Measurements from ENCODE around the gene NRXN2. TPM values are rescaled to one million over a fixed set of nuclear protein-coding genes. Genes with fewer than 3 reads are reported as not detected.

Gene NRXN2
- total RNA-seq, 1 donor from 2014 or later: 0.14 TPM

DNA sequence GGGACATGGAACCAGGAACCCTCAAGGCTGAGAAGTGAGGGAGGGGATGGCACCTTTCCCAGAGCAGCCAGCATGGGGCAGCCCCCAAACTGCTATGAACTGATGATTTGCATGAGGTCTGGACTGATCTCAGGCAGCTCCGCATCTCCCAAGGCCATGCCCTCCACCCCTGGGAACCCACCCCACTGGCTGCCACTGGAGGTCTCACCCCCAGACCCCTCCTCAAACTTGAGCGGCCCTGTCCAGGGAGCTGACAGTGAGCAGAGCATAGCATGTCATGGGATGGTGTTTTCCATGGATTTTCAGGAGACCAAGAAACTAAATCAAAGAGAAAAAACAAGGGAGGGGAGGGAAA is 46.8 kb downstream of the NRXN2 start:
- H3K27ac Mint-ChIP-seq (ENCODE audit: unreplicated experiment): no peak overlapping the region
- H3K9ac ChIP-seq (ENCODE audit: low read length): no peak overlapping the region
- H3K9me3 Mint-ChIP-seq (ENCODE audit: unreplicated experiment): peaks cover 3% of the 10 kb centered on the region
- H3K4me3 ChIP-seq (ENCODE audit: insufficient read depth, low read depth, low read length): no peak overlapping the region
- no peak overlapping the region for H3K4me2 ChIP-seq (ENCODE audit: low read length)
- H3K27me3 ChIP-seq (ENCODE audit: insufficient read depth, low read length): peaks cover 42% of the 10 kb centered on the region
- H3K9me3 ChIP-seq (ENCODE audit: insufficient read depth, low read depth, low read length): no peaks in the 10 kb centered on the region
- H3K4me3 Mint-ChIP-seq (ENCODE audit: unreplicated experiment): no peak overlapping the region
- no peaks in the 10 kb centered on the region for H3K36me3 Mint-ChIP-seq (ENCODE audit: low read depth, unreplicated experiment)
- TF ChIP-seq, protein P1, sequence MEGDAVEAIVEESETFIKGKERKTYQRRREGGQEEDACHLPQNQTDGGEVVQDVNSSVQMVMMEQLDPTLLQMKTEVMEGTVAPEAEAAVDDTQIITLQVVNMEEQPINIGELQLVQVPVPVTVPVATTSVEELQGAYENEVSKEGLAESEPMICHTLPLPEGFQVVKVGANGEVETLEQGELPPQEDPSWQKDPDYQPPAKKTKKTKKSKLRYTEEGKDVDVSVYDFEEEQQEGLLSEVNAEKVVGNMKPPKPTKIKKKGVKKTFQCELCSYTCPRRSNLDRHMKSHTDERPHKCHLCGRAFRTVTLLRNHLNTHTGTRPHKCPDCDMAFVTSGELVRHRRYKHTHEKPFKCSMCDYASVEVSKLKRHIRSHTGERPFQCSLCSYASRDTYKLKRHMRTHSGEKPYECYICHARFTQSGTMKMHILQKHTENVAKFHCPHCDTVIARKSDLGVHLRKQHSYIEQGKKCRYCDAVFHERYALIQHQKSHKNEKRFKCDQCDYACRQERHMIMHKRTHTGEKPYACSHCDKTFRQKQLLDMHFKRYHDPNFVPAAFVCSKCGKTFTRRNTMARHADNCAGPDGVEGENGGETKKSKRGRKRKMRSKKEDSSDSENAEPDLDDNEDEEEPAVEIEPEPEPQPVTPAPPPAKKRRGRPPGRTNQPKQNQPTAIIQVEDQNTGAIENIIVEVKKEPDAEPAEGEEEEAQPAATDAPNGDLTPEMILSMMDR (IDR thresholded peaks at IDR 0.05; ENCODE audit: insufficient read depth, low read depth, low read length): no peak
- TF ChIP-seq EZH2 (IDR thresholded peaks at IDR 0.05; ENCODE audit: insufficient read depth, low read length): no peak
- no peak overlapping the region for H3K27ac ChIP-seq (ENCODE audit: low read depth, low read length)
- peaks cover 59% of the 10 kb centered on the region for H3K27me3 Mint-ChIP-seq (ENCODE audit: low read depth, unreplicated experiment)
- H3K4me1 ChIP-seq (ENCODE audit: insufficient read depth, low read length): peaks cover 13% of the 10 kb centered on the region
- no peak overlapping the region for H2AFZ ChIP-seq (ENCODE audit: low read depth, low read length)
- H3K4me1 Mint-ChIP-seq (ENCODE audit: low read depth, unreplicated experiment): peaks cover 11% of the 10 kb centered on the region
- no peak for FAIRE-seq
- H3K79me2 ChIP-seq (ENCODE audit: insufficient read depth, low read length): no peaks in the 10 kb centered on the region
- H4K20me1 ChIP-seq (ENCODE audit: insufficient read depth, low read length): no peaks in the 10 kb centered on the region
- no peak for DNase-seq (ENCODE audit: low read depth)
- no peaks in the 10 kb centered on the region for H3K36me3 ChIP-seq (ENCODE audit: insufficient read depth, low read length)

DNA sequence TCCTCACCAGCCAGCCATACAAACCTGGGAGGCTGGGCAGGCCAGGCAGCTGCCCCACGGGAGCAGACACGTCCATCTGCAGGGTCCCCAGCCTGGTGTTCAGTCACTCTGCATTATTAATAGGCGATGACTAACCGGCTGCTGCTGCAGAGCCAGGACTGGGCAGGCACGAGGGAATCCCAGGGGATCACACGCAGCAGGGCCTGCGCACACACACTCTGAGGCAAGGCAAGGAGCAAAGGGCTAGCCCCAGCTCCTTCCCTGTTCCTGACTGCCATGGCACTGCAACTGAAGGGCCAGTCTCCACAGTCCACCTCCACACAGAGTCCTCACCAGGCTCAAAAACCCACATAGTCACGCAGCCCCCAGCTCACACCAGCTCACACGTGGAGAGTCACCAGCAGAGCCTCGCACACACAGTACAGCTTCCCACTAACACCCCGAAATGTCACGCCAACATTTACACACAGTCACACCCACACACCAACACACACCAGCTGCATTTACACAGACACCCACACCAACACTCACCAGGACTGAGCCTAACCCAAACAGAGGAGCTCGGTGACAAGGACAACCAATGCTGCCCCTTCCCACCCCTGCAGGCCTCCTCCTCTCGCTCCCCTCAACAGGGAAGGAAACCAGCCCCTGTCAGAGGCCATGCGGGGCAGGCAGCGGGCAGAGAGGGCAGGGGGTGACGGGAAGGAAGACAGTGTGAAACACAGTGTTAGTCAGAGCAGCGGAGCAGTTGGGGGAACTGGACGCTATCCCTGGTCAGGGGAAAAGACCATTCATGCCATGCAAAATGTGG is 47.3 kb downstream of the NRXN2 start:
- Histone ChIP-seq H3K27ac (ENCODE audit: low read depth, low read length) (no peak overlapping the region), H3K9me3 (ENCODE audit: insufficient read depth, low read depth, low read length) (no peaks in the 10 kb centered on the region), H3K79me2 (ENCODE audit: insufficient read depth, low read length) (no peaks in the 10 kb centered on the region), H3K4me3 (ENCODE audit: insufficient read depth, low read depth, low read length) (no peak overlapping the region), H3K36me3 (ENCODE audit: insufficient read depth, low read length) (no peaks in the 10 kb centered on the region), H3K4me2 (ENCODE audit: low read length) (peak overlapping the region; percentile 35), H2AFZ (ENCODE audit: low read depth, low read length) (peak overlapping the region; percentile 64), H3K9ac (ENCODE audit: low read length) (peak overlapping the region; percentile 52), H3K4me1 (ENCODE audit: insufficient read depth, low read length) (peaks cover 13% of the 10 kb centered on the region), H4K20me1 (ENCODE audit: insufficient read depth, low read length) (no peaks in the 10 kb centered on the region), H3K27me3 (ENCODE audit: insufficient read depth, low read length) (peaks cover 42% of the 10 kb centered on the region)
- DNase-seq (ENCODE audit: low read depth): peak; percentile 72
- no peak overlapping the region for H3K27ac Mint-ChIP-seq (ENCODE audit: unreplicated experiment)
- TF ChIP-seq, protein P1 (IDR thresholded peaks at IDR 0.05; ENCODE audit: insufficient read depth, low read depth, low read length): no peak
- TF ChIP-seq EZH2 (IDR thresholded peaks at IDR 0.05; ENCODE audit: insufficient read depth, low read length): no peak
- no peaks in the 10 kb centered on the region for H3K36me3 Mint-ChIP-seq (ENCODE audit: low read depth, unreplicated experiment)
- H3K9me3 Mint-ChIP-seq (ENCODE audit: unreplicated experiment): peaks cover 3% of the 10 kb centered on the region
- peaks cover 11% of the 10 kb centered on the region for H3K4me1 Mint-ChIP-seq (ENCODE audit: low read depth, unreplicated experiment)
- peak overlapping the region; percentile 48 for H3K4me3 Mint-ChIP-seq (ENCODE audit: unreplicated experiment)
- FAIRE-seq: peak; percentile 37
- peaks cover 61% of the 10 kb centered on the region for H3K27me3 Mint-ChIP-seq (ENCODE audit: low read depth, unreplicated experiment)

DNA sequence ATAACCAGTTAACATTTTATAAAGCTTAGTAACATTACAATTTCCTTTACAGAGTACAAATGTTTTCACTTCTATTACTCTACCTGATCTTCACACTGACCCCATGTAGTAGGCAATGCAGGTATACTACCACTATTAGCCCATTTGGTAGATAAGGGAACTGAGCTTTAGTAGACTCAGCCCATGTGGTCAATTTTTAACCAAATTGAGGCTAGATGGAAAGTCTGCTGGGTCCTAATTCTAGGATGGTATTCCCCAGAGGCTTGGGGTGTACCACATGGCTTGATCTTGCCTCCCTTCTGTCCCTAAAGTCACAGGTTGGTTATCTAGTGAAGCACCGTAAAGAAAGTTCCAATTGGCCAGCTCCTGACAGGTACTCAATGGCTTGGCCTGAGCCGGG is 48.2 kb downstream of the NRXN2 start:
- Histone ChIP-seq H3K4me2 (ENCODE audit: low read length) (peak overlapping the region; percentile 35), H3K27me3 (ENCODE audit: insufficient read depth, low read length) (peaks cover 39% of the 10 kb centered on the region), H3K4me1 (ENCODE audit: insufficient read depth, low read length) (peaks cover 13% of the 10 kb centered on the region), H3K9ac (ENCODE audit: low read length) (no peak overlapping the region), H3K4me3 (ENCODE audit: insufficient read depth, low read depth, low read length) (no peak overlapping the region), H3K27ac (ENCODE audit: low read depth, low read length) (no peak overlapping the region), H4K20me1 (ENCODE audit: insufficient read depth, low read length) (no peaks in the 10 kb centered on the region), H2AFZ (ENCODE audit: low read depth, low read length) (no peak overlapping the region), H3K79me2 (ENCODE audit: insufficient read depth, low read length) (no peaks in the 10 kb centered on the region), H3K36me3 (ENCODE audit: insufficient read depth, low read length) (no peaks in the 10 kb centered on the region), H3K9me3 (ENCODE audit: insufficient read depth, low read depth, low read length) (no peaks in the 10 kb centered on the region)
- FAIRE-seq (no peak), DNase-seq (ENCODE audit: low read depth) (no peak)
- TF ChIP-seq, protein P1 (IDR thresholded peaks at IDR 0.05; ENCODE audit: insufficient read depth, low read depth, low read length): no peak
- TF ChIP-seq EZH2 (IDR thresholded peaks at IDR 0.05; ENCODE audit: insufficient read depth, low read length): no peak
- peaks cover 11% of the 10 kb centered on the region for H3K4me1 Mint-ChIP-seq (ENCODE audit: low read depth, unreplicated experiment)
- peaks cover 3% of the 10 kb centered on the region for H3K9me3 Mint-ChIP-seq (ENCODE audit: unreplicated experiment)
- H3K27ac Mint-ChIP-seq (ENCODE audit: unreplicated experiment): no peak overlapping the region
- H3K27me3 Mint-ChIP-seq (ENCODE audit: low read depth, unreplicated experiment): peaks cover 59% of the 10 kb centered on the region
- no peak overlapping the region for H3K4me3 Mint-ChIP-seq (ENCODE audit: unreplicated experiment)
- no peaks in the 10 kb centered on the region for H3K36me3 Mint-ChIP-seq (ENCODE audit: low read depth, unreplicated experiment)

All from astrocyte (in vitro differentiated cells and primary cell).